Hematopoietic multipotent progenitor cell treated with erythropoietin and hydrocortisone succinate and interleukin-3 and kit ligand, for 8 days (in vitro differentiated cells): ENCODE results near the gene LHPP.
"Not testable (repeated sequence)": the region's sequence is repeated elsewhere in the genome, so short reads cannot be mapped to it uniquely, and the experiment has no call there.

Experiments used
- DNase-seq: peaks from one replicate; pipeline ENCODE4 v3.0.0-alpha.2; 2015

The LHPP gene

GRCh38 chr10:124461642-124462347 is at the start of gene LHPP:
LHPP (plus strand) TSS chr10:124461823; CDS start chr10:124461863, 40 bp downstream.
- peak; percentile 88 for DNase-seq

GRCh38 chr10:124414076-124414475 is 47.5 kb upstream of the LHPP start:
- no peak for DNase-seq

- DNase-seq = no peak
Measured at GRCh38 chr10:124415210-124415609, 46.4 kb upstream of the LHPP start.

GRCh38 chr10:124416733-124417132 is 44.9 kb upstream of the LHPP start:
- no peak for DNase-seq

- peak; percentile 34 for DNase-seq
Measured at GRCh38 chr10:124417895-124418725, 43.5 kb upstream of the LHPP start.

- peak; percentile 97 for DNase-seq
Measured at GRCh38 chr10:124418726-124419501, 42.7 kb upstream of the LHPP start, which contains the start of gene OAT. OAT (minus strand) TSS chr10:124418923; CDS start chr10:124412171, 6,752 bp downstream.

- DNase-seq = peak; percentile 9
Measured at GRCh38 chr10:124419635-124420034, 42.0 kb upstream of the LHPP start.

GRCh38 chr10:124420254-124420653 is 41.4 kb upstream of the LHPP start:
- DNase-seq = peak; percentile 95

GRCh38 chr10:124422742-124423141 is 38.9 kb upstream of the LHPP start:
- no peak for DNase-seq

- DNase-seq = peak; percentile 93
Measured at GRCh38 chr10:124423813-124424212, 37.8 kb upstream of the LHPP start.

GRCh38 chr10:124425227-124425962 is 36.2 kb upstream of the LHPP start:
- DNase-seq = no peak

GRCh38 chr10:124428207-124428777 is 33.3 kb upstream of the LHPP start:
- DNase-seq = no peak

- no peak for DNase-seq
Measured at GRCh38 chr10:124429576-124429975, 32.0 kb upstream of the LHPP start.

GRCh38 chr10:124430077-124430476 is 31.5 kb upstream of the LHPP start:
- no peak for DNase-seq

GRCh38 chr10:124433461-124433860 is 28.2 kb upstream of the LHPP start:
- no peak for DNase-seq

GRCh38 chr10:124435683-124436082 is 25.9 kb upstream of the LHPP start:
- DNase-seq = not testable (repeated sequence)

- DNase-seq = no peak
Measured at GRCh38 chr10:124436191-124436638, 25.4 kb upstream of the LHPP start.

- not testable (repeated sequence) for DNase-seq
Measured at GRCh38 chr10:124441694-124442093, 19.9 kb upstream of the LHPP start.

GRCh38 chr10:124446830-124447750 is 14.5 kb upstream of the LHPP start:
- DNase-seq = no peak

- no peak for DNase-seq
Measured at GRCh38 chr10:124447751-124448466, 13.7 kb upstream of the LHPP start.
